Limb (tissue), 2 donors: Measurements from ENCODE around the gene CRYBB3.
"Not testable (repeated sequence)": the region's sequence is repeated elsewhere in the genome, so short reads cannot be mapped to it uniquely, and the experiment has no call there.

Experiments
- DNase-seq, 2 donors: peaks; one replicate each; pipeline ENCODE4 v3.0.0-alpha.2; 2016; ENCODE audit errors: extremely low spot score in 2 of 2

Gene CRYBB3

DNA sequence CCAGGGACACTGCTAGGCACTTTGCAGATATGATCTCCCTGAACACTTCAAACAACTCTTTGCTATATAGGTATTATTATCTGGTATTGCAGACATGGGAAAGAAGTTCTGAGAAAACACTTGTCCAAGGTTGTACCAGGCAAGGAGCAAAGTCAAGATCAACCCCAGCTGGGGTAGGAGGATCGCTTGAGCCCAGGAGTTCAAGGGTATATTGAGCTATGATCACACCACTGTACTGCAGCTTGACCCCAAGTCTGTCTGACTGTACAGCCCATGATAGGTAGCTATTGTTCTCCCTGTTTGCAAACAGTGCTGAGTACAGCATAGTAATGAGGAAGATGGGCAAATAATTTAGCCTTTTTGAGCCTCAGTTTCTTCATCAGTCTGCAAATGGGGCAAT is 55.5 kb downstream of the CRYBB3 start:
- not testable (repeated sequence) for DNase-seq
